Measurements from ENCODE around the gene ADAMTSL3. TPM values are rescaled to one million over a fixed set of nuclear protein-coding genes. Genes with fewer than 3 reads are reported as not detected.

ADAMTSL3 gene
- total and polyA plus RNA-seq, 2 donors (not counting 1 experiment from before 2014, with no cell fraction given), result 0.01 TPM; not detected in 1

- Mint-ChIP-seq H3K9me3 (ENCODE audit: insufficient read depth) (no peaks in the 10 kb centered on the region), H3K4me3 (no peak overlapping the region), H3K27me3 (peaks cover 7% of the 10 kb centered on the region), H3K4me1 (no peaks in the 10 kb centered on the region), H3K27ac (no peak overlapping the region)
- H2AFZ ChIP-seq (ENCODE audit: insufficient read depth, low read depth, low read length, poor library complexity, severe bottlenecking), result no peak overlapping the region
- H3K27me3 ChIP-seq (replicated peaks in 1 of 4; ENCODE audit: control extremely low read depth in 1 of 4, control insufficient read depth in 3 of 4, insufficient read depth in 4 of 4, low read length in 3 of 4), result no peaks in the 10 kb centered on the region
- ATAC-seq (ENCODE audit: low read depth) (no peak), DNase-seq (no peak)
- H3K9me3 ChIP-seq (ENCODE audit: control extremely low read depth in 1 of 3, control insufficient read depth in 2 of 3, insufficient read depth in 1 of 3, low read length in 2 of 3), result peaks cover 0 to 15% (median 0%) of the 10 kb centered on the region in 3 donors
- H3K4me3 ChIP-seq (ENCODE audit: control extremely low read depth in 1 of 5, extremely low read depth in 1 of 5, insufficient read depth in 1 of 5, low read depth in 2 of 5, low read length in 4 of 5), result no peak overlapping the region
- POLR2A ChIA-PET, result no interaction called here
- H3K4me2 ChIP-seq (replicated peaks; ENCODE audit: low read depth, low read length, poor library complexity, severe bottlenecking), result no peak overlapping the region
- CTCF ChIA-PET, result interaction anchor here (1.0 to 1.3 kb wide), 2 partner anchors 8 to 18 kb away, joined by 3 to 4 read pairs; no protein-coding TSS in a partner anchor
- H3K36me3 ChIP-seq (replicated peaks in 1 of 2; ENCODE audit: control extremely low read depth in 1 of 2, control insufficient read depth in 1 of 2, extremely low read depth in 1 of 2, insufficient read depth in 2 of 2, low read length in 1 of 2), result no peaks in the 10 kb centered on the region
- no peaks in the 10 kb centered on the region for H4K20me1 ChIP-seq (ENCODE audit: control insufficient read depth, insufficient read depth, low read length, poor library complexity, severe bottlenecking)
- H3K79me2 ChIP-seq (ENCODE audit: control insufficient read depth, insufficient read depth, low read length), result no peaks in the 10 kb centered on the region
- WGBS (ENCODE audit: insufficient coverage), result 100% methylated on average over 2 of the region's 3 CpGs
- intact Hi-C loops (cut with micrococcal nuclease), result no loop called here
- TF ChIP-seq CTCF (IDR thresholded peaks at IDR 0.05) (no peak), EZH2 (IDR thresholded peaks at IDR 0.05; ENCODE audit: borderline replicate concordance, insufficient read depth, low read depth, low read length, poor library complexity, severe bottlenecking) (no peak)
- H3K9ac ChIP-seq (ENCODE audit: low read length), result no peak overlapping the region
- H3K27ac ChIP-seq (ENCODE audit: low read length in 2 of 2), result no peak overlapping the region
- H3K4me1 ChIP-seq (ENCODE audit: control insufficient read depth in 2 of 2, insufficient read depth in 2 of 2, low read length in 2 of 2), result no peaks in the 10 kb centered on the region
Observed at GRCh38 chr15:83973816-83974215, 319.9 kb downstream of the ADAMTSL3 start.

- ATAC-seq (ENCODE audit: low read depth), result no peak
- intact Hi-C loops (cut with micrococcal nuclease), result no loop called here
- CTCF ChIA-PET, result no interaction called here
- no peak overlapping the region for H2AFZ ChIP-seq (ENCODE audit: insufficient read depth, low read depth, low read length, poor library complexity, severe bottlenecking)
- H3K27me3 Mint-ChIP-seq, result peaks cover 7% of the 10 kb centered on the region
- TF ChIP-seq CTCF (IDR thresholded peaks at IDR 0.05) (no peak), EZH2 (IDR thresholded peaks at IDR 0.05; ENCODE audit: borderline replicate concordance, insufficient read depth, low read depth, low read length, poor library complexity, severe bottlenecking) (no peak)
- no peak overlapping the region for H3K9ac ChIP-seq (ENCODE audit: low read length)
- H3K27ac ChIP-seq (ENCODE audit: low read length in 2 of 2), result no peak overlapping the region
- H3K4me1 ChIP-seq (ENCODE audit: control insufficient read depth in 2 of 2, insufficient read depth in 2 of 2, low read length in 2 of 2), result no peaks in the 10 kb centered on the region
- H3K9me3 ChIP-seq (ENCODE audit: control extremely low read depth in 1 of 3, control insufficient read depth in 2 of 3, insufficient read depth in 1 of 3, low read length in 2 of 3), result peaks cover 0 to 15% (median 0%) of the 10 kb centered on the region in 3 donors
- no peak overlapping the region for H3K4me2 ChIP-seq (replicated peaks; ENCODE audit: low read depth, low read length, poor library complexity, severe bottlenecking)
- no peak overlapping the region for H3K4me3 ChIP-seq (ENCODE audit: control extremely low read depth in 1 of 5, extremely low read depth in 1 of 5, insufficient read depth in 1 of 5, low read depth in 2 of 5, low read length in 4 of 5)
- H3K79me2 ChIP-seq (ENCODE audit: control insufficient read depth, insufficient read depth, low read length), result no peaks in the 10 kb centered on the region
- no peaks in the 10 kb centered on the region for H4K20me1 ChIP-seq (ENCODE audit: control insufficient read depth, insufficient read depth, low read length, poor library complexity, severe bottlenecking)
- H3K4me3 Mint-ChIP-seq, result no peak overlapping the region
- H3K9me3 Mint-ChIP-seq (ENCODE audit: insufficient read depth), result no peaks in the 10 kb centered on the region
- no peaks in the 10 kb centered on the region for H3K4me1 Mint-ChIP-seq
- H3K36me3 ChIP-seq (replicated peaks in 1 of 2; ENCODE audit: control extremely low read depth in 1 of 2, control insufficient read depth in 1 of 2, extremely low read depth in 1 of 2, insufficient read depth in 2 of 2, low read length in 1 of 2), result no peaks in the 10 kb centered on the region
- no peak for DNase-seq
- no peaks in the 10 kb centered on the region for H3K27me3 ChIP-seq (replicated peaks in 1 of 4; ENCODE audit: control extremely low read depth in 1 of 4, control insufficient read depth in 3 of 4, insufficient read depth in 4 of 4, low read length in 3 of 4)
- no peak overlapping the region for H3K27ac Mint-ChIP-seq
- POLR2A ChIA-PET, result no interaction called here
Observed at GRCh38 chr15:83977992-83978391, 324.1 kb downstream of the ADAMTSL3 start.
